HG02938 (cell line): Measurements from ENCODE around the gene UXS1.

Experiments
- ATAC-seq: cut with Tn5 transposase; IDR thresholded peaks from one replicate; pipeline ENCODE4 v1.9.1; 2021; ENCODE audit warnings: mild to moderate bottlenecking, moderate library complexity; ENCODE audit not compliant: unreplicated experiment

UXS1 gene

GRCh38 chr2:106090916-106091618 is 103.0 kb downstream of the UXS1 start:
- ATAC-seq, result no peak

- ATAC-seq, result no peak
Measured at GRCh38 chr2:106089611-106090010, 104.5 kb downstream of the UXS1 start.

GRCh38 chr2:106085181-106085940 is 108.7 kb downstream of the UXS1 start:
- ATAC-seq, result peak; percentile 59

- no peak for ATAC-seq
Measured at GRCh38 chr2:106080959-106081358, 113.1 kb downstream of the UXS1 start.

- ATAC-seq, result no peak
Measured at GRCh38 chr2:106078096-106078495, 116.0 kb downstream of the UXS1 start.

- no peak for ATAC-seq
Measured at GRCh38 chr2:106076941-106077340, 117.2 kb downstream of the UXS1 start.

- no peak for ATAC-seq
Measured at GRCh38 chr2:106075048-106075447, 119.1 kb downstream of the UXS1 start.

- no peak for ATAC-seq
Measured at GRCh38 chr2:106073678-106074406, 120.3 kb downstream of the UXS1 start.

GRCh38 chr2:106070181-106070580 is 123.9 kb downstream of the UXS1 start:
- ATAC-seq, result no peak

- ATAC-seq, result no peak
Measured at GRCh38 chr2:106068451-106068850, 125.7 kb downstream of the UXS1 start.

- ATAC-seq, result no peak
Measured at GRCh38 chr2:106065983-106066820, 127.9 kb downstream of the UXS1 start.

- no peak for ATAC-seq
Measured at GRCh38 chr2:106065268-106065982, 128.7 kb downstream of the UXS1 start.

GRCh38 chr2:106063181-106063580 is 130.9 kb downstream of the UXS1 start:
- no peak for ATAC-seq

GRCh38 chr2:106062627-106063026 is 131.5 kb downstream of the UXS1 start:
- ATAC-seq, result no peak

- ATAC-seq, result no peak
Measured at GRCh38 chr2:106061611-106062349, 132.3 kb downstream of the UXS1 start.

- no peak for ATAC-seq
Measured at GRCh38 chr2:106059416-106060065, 134.6 kb downstream of the UXS1 start.

- ATAC-seq, result no peak
Measured at GRCh38 chr2:106058469-106059137, 135.5 kb downstream of the UXS1 start.

- no peak for ATAC-seq
Measured at GRCh38 chr2:106057206-106057605, 136.9 kb downstream of the UXS1 start.
